ENCODE data around the gene COL4A1. TPM values are rescaled to one million over a fixed set of nuclear protein-coding genes. Genes with fewer than 3 reads are reported as not detected.

The COL4A1 gene
- total RNA-seq, 1 donor from 2014 or later = not detected

- intact Hi-C loops (cut with micrococcal nuclease) = no loop called here
Observed at GRCh38 chr13:110239280-110240125, 67.5 kb downstream of the COL4A1 start.

- intact Hi-C loops (cut with micrococcal nuclease) = no loop called here
Observed at GRCh38 chr13:110238818-110239195, 68.2 kb downstream of the COL4A1 start.

- intact Hi-C loops (cut with micrococcal nuclease) = no loop called here
Observed at GRCh38 chr13:110237875-110238817, 68.8 kb downstream of the COL4A1 start.

- intact Hi-C loops (cut with micrococcal nuclease) = no loop called here
Observed at GRCh38 chr13:110236831-110237261, 70.1 kb downstream of the COL4A1 start.

GRCh38 chr13:110236431-110236830 is 70.5 kb downstream of the COL4A1 start:
- intact Hi-C loops (cut with micrococcal nuclease) = no loop called here

- intact Hi-C loops (cut with micrococcal nuclease) = no loop called here
Observed at GRCh38 chr13:110234532-110234931, 72.4 kb downstream of the COL4A1 start.

GRCh38 chr13:110233951-110234280 is 73.0 kb downstream of the COL4A1 start:
- intact Hi-C loops (cut with micrococcal nuclease) = no loop called here

- intact Hi-C loops (cut with micrococcal nuclease) = no loop called here
Observed at GRCh38 chr13:110233181-110233950, 73.6 kb downstream of the COL4A1 start.

- intact Hi-C loops (cut with micrococcal nuclease) = no loop called here
Observed at GRCh38 chr13:110232756-110233155, 74.2 kb downstream of the COL4A1 start.

GRCh38 chr13:110232142-110232541 is 74.8 kb downstream of the COL4A1 start:
- intact Hi-C loops (cut with micrococcal nuclease) = no loop called here

GRCh38 chr13:110231348-110232047 is 75.5 kb downstream of the COL4A1 start:
- intact Hi-C loops (cut with micrococcal nuclease) = no loop called here

GRCh38 chr13:110230661-110231347 is 76.2 kb downstream of the COL4A1 start:
- intact Hi-C loops (cut with micrococcal nuclease) = no loop called here

GRCh38 chr13:110229905-110230563 is 76.9 kb downstream of the COL4A1 start:
- intact Hi-C loops (cut with micrococcal nuclease) = no loop called here

- intact Hi-C loops (cut with micrococcal nuclease) = no loop called here
Observed at GRCh38 chr13:110228936-110229904, 77.7 kb downstream of the COL4A1 start.

- intact Hi-C loops (cut with micrococcal nuclease) = no loop called here
Observed at GRCh38 chr13:110227864-110228643, 78.9 kb downstream of the COL4A1 start.

- intact Hi-C loops (cut with micrococcal nuclease) = no loop called here
Observed at GRCh38 chr13:110227416-110227815, 79.5 kb downstream of the COL4A1 start.
